Ramos (cell line): ENCODE data around the gene CYP1B1.

ENCODE experiments used
- in situ Hi-C: fragments of 300-500 bp; cut with MboI; formaldehyde crosslinking; loops from one replicate; pipeline ENCODE4 v1.14.3; 2022; ENCODE audit warnings: low sequenced_read_pairs; ENCODE audit not compliant: unreplicated experiment

Gene CYP1B1

GRCh38 chr2:38077431-38077769, 1.4 kb upstream of the CYP1B1 start:
- in situ Hi-C loops, result no loop called here

GRCh38 chr2:38076710-38077430, 919 bp upstream of the CYP1B1 start:
- in situ Hi-C loops, result no loop called here

- in situ Hi-C loops, result no loop called here
Measured at GRCh38 chr2:38076152-38076709, 280 bp upstream of the CYP1B1 start.

- in situ Hi-C loops, result no loop called here
Measured at GRCh38 chr2:38074764-38075506, 1.0 kb downstream of the CYP1B1 start.

- in situ Hi-C loops, result no loop called here
Measured at GRCh38 chr2:38074058-38074763, 1.7 kb downstream of the CYP1B1 start.

- in situ Hi-C loops, result no loop called here
Measured at GRCh38 chr2:38073211-38074057, 2.5 kb downstream of the CYP1B1 start.

- in situ Hi-C loops, result no loop called here
Measured at GRCh38 chr2:38070438-38070837, 5.5 kb downstream of the CYP1B1 start.

GRCh38 chr2:38068234-38068633, 7.7 kb downstream of the CYP1B1 start:
- in situ Hi-C loops, result no loop called here

GRCh38 chr2:38066421-38067115, 9.4 kb downstream of the CYP1B1 start:
- in situ Hi-C loops, result no loop called here

- in situ Hi-C loops, result no loop called here
Measured at GRCh38 chr2:38065502-38066135, 10.3 kb downstream of the CYP1B1 start.

- in situ Hi-C loops, result no loop called here
Measured at GRCh38 chr2:38064801-38065501, 11.0 kb downstream of the CYP1B1 start.

GRCh38 chr2:38060236-38061018, 15.5 kb downstream of the CYP1B1 start:
- in situ Hi-C loops, result no loop called here

GRCh38 chr2:38057651-38058410, 18.1 kb downstream of the CYP1B1 start:
- in situ Hi-C loops, result no loop called here

- in situ Hi-C loops, result no loop called here
Measured at GRCh38 chr2:38056216-38056615, 19.7 kb downstream of the CYP1B1 start.

- in situ Hi-C loops, result no loop called here
Measured at GRCh38 chr2:38045811-38046210, 30.1 kb downstream of the CYP1B1 start.

- in situ Hi-C loops, result no loop called here
Measured at GRCh38 chr2:38039121-38039910, 36.6 kb downstream of the CYP1B1 start.
